T follicular helper cell (primary cell): ENCODE data around the gene WASF1.
"Not testable (repeated sequence)": the region's sequence is repeated elsewhere in the genome, so short reads cannot be mapped to it uniquely, and the experiment has no call there.

Source experiments
- DNase-seq: peaks from one replicate; pipeline ENCODE4 v3.0.0-alpha.2; 2020; ENCODE audit warnings: low read depth

The WASF1 gene

GRCh38 chr6:110173506-110174132 is 5.9 kb downstream of the WASF1 start:
- no peak for DNase-seq

- DNase-seq: no peak
Measured at GRCh38 chr6:110170081-110170480, 9.4 kb downstream of the WASF1 start.

- no peak for DNase-seq
Measured at GRCh38 chr6:110158479-110158878, 21.0 kb downstream of the WASF1 start.

GRCh38 chr6:110147870-110148269 is 31.6 kb downstream of the WASF1 start:
- DNase-seq: no peak

- no peak for DNase-seq
Measured at GRCh38 chr6:110140650-110141049, 38.8 kb downstream of the WASF1 start.

GRCh38 chr6:110139052-110139451 is 40.4 kb downstream of the WASF1 start:
- DNase-seq: no peak

GRCh38 chr6:110137924-110138887 is 41.3 kb downstream of the WASF1 start:
- no peak for DNase-seq

GRCh38 chr6:110130362-110130761 is 49.1 kb downstream of the WASF1 start:
- DNase-seq: no peak

GRCh38 chr6:110128418-110128817 is 51.1 kb downstream of the WASF1 start:
- no peak for DNase-seq

GRCh38 chr6:110125361-110125760 is 54.1 kb downstream of the WASF1 start:
- no peak for DNase-seq

- DNase-seq: not testable (repeated sequence)
Measured at GRCh38 chr6:110121655-110122054, 57.8 kb downstream of the WASF1 start.

- DNase-seq: no peak
Measured at GRCh38 chr6:110116258-110116657, 63.2 kb downstream of the WASF1 start.

- no peak for DNase-seq
Measured at GRCh38 chr6:110114004-110114403, 65.5 kb downstream of the WASF1 start.

- DNase-seq: no peak
Measured at GRCh38 chr6:110105296-110105695, 74.2 kb downstream of the WASF1 start.

GRCh38 chr6:110103260-110103659 is 76.2 kb downstream of the WASF1 start:
- DNase-seq: no peak

- no peak for DNase-seq
Measured at GRCh38 chr6:110102411-110102810, 77.1 kb downstream of the WASF1 start.

GRCh38 chr6:110101885-110102284 is 77.6 kb downstream of the WASF1 start:
- no peak for DNase-seq

- DNase-seq: no peak
Measured at GRCh38 chr6:110098511-110099116, 80.9 kb downstream of the WASF1 start.

GRCh38 chr6:110097443-110097842 is 82.0 kb downstream of the WASF1 start:
- DNase-seq: no peak

- no peak for DNase-seq
Measured at GRCh38 chr6:110095935-110096334, 83.5 kb downstream of the WASF1 start.

- no peak for DNase-seq
Measured at GRCh38 chr6:110095101-110095500, 84.4 kb downstream of the WASF1 start.

GRCh38 chr6:110093981-110094380 is 85.5 kb downstream of the WASF1 start:
- DNase-seq: no peak

- DNase-seq: no peak
Measured at GRCh38 chr6:110090876-110091275, 88.6 kb downstream of the WASF1 start.
